OCI-LY3 (cell line): Measurements from ENCODE around the gene CHCHD10.

Source experiments
- EZH2phosphoT487 ChIP-seq: fragments of 200-600 bp; shearing (Covaris generic); IDR thresholded peaks from 2 replicates; pipeline ENCODE4 v1.6.1; 2018; ENCODE audit warnings: antibody characterized with exemption, mixed run types, low read depth
- TF ChIP-seq, protein P1 (sequence below): fragments of 200-600, 300-600 bp; sonication (generic); IDR thresholded peaks from 2 replicates; pipeline ENCODE4 v1.5.1; 2014; ENCODE audit warnings: antibody characterized with exemption, low read length, low read depth

GRCh38 chr22:23754980-23755636 lies 12.7 kb downstream of the CHCHD10 start:
- TF ChIP-seq, protein P1, sequence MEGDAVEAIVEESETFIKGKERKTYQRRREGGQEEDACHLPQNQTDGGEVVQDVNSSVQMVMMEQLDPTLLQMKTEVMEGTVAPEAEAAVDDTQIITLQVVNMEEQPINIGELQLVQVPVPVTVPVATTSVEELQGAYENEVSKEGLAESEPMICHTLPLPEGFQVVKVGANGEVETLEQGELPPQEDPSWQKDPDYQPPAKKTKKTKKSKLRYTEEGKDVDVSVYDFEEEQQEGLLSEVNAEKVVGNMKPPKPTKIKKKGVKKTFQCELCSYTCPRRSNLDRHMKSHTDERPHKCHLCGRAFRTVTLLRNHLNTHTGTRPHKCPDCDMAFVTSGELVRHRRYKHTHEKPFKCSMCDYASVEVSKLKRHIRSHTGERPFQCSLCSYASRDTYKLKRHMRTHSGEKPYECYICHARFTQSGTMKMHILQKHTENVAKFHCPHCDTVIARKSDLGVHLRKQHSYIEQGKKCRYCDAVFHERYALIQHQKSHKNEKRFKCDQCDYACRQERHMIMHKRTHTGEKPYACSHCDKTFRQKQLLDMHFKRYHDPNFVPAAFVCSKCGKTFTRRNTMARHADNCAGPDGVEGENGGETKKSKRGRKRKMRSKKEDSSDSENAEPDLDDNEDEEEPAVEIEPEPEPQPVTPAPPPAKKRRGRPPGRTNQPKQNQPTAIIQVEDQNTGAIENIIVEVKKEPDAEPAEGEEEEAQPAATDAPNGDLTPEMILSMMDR: no peak
- no peak for TF ChIP-seq EZH2phosphoT487
